Measurements from ENCODE around the gene ABLIM1. TPM values are rescaled to one million over a fixed set of nuclear protein-coding genes. Genes with fewer than 3 reads are reported as not detected.

The ABLIM1 gene
- total RNA-seq, 2 experiments from 2014 or later = 62.3 to 64.1 TPM

DNA sequence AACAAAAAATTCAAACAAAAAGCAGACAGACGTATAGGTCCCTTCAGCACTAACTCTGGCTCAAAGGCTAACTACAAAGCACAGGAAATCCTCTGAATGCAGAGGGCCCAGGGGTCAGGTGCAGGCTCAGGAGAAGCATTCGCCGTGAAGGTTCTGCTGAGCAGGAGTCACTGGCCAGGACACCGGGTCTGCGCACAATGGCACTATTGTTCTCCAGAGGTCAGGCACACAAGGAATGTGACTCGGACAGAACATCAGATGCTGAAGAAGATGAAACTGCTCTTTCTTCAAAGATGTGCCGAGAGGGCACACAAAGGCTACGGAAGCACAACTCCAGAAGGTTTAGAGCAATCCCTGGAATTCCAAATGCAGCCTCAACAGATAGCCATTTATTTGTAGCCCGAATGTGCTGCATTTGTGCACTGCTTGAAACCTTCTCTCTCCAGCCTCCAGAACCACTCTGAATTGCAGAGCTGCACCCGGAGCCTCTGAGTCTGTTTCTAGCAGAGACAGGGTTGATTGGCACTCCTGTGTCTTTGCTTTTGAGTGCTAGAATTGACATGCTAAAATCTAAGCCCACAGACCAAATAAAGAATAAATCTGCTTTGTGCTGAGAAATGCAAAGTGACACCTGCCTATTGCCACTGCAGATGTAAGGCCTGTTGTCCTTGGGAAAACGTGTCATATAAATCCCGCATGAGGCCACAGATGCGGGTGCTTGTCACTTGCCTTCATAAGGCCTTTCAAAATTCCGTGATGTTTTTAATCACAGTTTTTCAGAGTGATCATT, 168.4 kb downstream of the ABLIM1 start:
- CTCF ChIA-PET = interaction anchor here (4.3 kb wide), 1 partner anchor 13 kb away, joined by 13 read pairs; no protein-coding TSS in a partner anchor
- no peak overlapping the region for H3K27ac Mint-ChIP-seq
- H3K4me1 Mint-ChIP-seq (ENCODE audit: low read depth) = peaks cover 51% of the 10 kb centered on the region
- POLR2A ChIA-PET = no interaction called here
- DNase-seq = no peak
- no peak overlapping the region for H3K4me3 Mint-ChIP-seq
- no peaks in the 10 kb centered on the region for H3K27me3 Mint-ChIP-seq (ENCODE audit: low read depth)
- H3K36me3 Mint-ChIP-seq (ENCODE audit: low read depth) = peaks cover 53% of the 10 kb centered on the region
- ATAC-seq = no peak
- H3K9me3 Mint-ChIP-seq (ENCODE audit: insufficient read depth) = peaks cover 5% of the 10 kb centered on the region

DNA sequence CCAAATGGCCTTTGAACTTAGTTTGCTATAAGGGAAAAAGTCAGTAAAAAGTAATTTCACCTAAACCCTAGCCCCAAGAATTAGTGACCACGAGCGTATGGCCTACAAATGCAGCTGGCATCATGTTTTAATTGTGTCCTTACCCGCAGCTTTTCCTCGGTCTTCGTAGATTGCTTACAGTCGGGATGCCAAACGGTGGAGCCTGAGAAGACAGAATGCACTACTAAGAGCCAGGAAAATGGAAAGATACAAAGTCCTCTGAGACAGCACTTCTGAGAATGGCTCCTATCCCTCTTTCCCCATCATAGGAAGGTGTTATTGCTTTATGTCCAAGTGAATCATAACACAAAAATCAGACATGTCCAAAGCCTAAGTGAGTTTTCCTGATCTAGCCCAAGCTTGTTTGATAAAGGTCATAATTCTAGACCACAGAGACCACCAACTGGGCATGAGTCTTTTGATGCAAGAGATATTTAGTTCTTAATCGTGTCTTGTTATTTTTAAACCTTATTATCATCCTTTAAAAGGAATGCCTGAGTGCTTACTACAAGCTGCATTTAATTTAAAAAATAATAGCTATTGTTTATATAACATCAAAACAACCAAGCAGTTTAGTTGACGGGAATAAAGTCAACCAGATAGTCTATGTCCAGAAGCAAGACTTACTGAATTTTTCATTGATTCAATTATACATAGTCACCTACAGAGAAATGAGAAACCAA, 170.1 kb downstream of the ABLIM1 start:
- no peaks in the 10 kb centered on the region for H3K27me3 Mint-ChIP-seq (ENCODE audit: low read depth)
- ChIA-PET CTCF (interaction anchor here (0.9 to 4.4 kb wide), 11 partner anchors 9 to 208 kb away, joined by 3 to 38 read pairs (median 4); no protein-coding TSS in a partner anchor), POLR2A (no interaction called here)
- peaks cover 6% of the 10 kb centered on the region for H3K9me3 Mint-ChIP-seq (ENCODE audit: insufficient read depth)
- ATAC-seq (no peak), DNase-seq (no peak)
- H3K36me3 Mint-ChIP-seq (ENCODE audit: low read depth) = peaks cover 61% of the 10 kb centered on the region
- peaks cover 36% of the 10 kb centered on the region for H3K4me1 Mint-ChIP-seq (ENCODE audit: low read depth)
- H3K4me3 Mint-ChIP-seq = no peak overlapping the region
- H3K27ac Mint-ChIP-seq = no peak overlapping the region

DNA sequence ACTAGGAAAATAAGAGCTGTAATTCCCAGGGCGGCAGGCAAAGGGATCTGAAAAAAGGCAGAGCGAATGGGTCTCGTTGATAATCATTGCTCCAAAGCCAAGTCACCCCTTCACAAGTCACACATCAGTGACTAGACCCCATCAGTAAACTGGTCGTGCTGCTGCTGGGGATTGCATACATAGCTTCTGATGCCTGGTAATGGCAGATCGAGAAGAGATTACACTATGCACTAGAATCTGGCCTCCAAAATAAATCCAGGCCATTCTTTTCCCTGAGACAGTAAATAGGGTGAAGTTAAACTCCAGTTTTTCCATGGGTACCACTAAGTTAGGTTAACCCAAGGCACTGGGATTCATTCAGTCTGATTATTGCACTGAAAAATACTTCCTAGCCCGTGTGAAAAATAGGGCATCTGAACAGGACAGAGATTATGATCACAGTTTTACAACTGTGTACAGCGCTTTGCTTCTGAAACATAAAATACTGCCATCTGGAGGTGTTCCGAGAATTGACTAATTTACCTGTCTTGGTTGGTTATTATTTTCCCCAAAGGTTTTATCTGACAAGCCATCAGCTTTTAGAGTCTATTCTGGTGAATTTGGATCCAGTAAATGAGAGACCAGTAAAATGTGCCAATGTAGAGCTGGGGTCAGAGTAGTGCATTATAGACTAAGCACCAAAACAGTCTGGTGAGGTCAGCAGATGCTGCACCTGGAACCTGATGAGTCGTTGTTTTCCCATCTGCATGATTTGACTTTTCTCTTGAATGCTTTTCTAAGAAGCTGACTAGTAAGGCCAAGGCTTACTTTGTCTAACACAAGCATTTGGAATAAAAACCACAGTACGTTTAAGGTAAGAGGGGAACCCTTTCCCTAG, 170.9 kb downstream of the ABLIM1 start:
- no peaks in the 10 kb centered on the region for H3K27me3 Mint-ChIP-seq (ENCODE audit: low read depth)
- H3K36me3 Mint-ChIP-seq (ENCODE audit: low read depth) = peaks cover 58% of the 10 kb centered on the region
- ChIA-PET POLR2A (no interaction called here), CTCF (interaction anchor here (0.8 to 4.4 kb wide), 14 partner anchors 10 to 209 kb away, joined by 3 to 38 read pairs (median 4); no protein-coding TSS in a partner anchor)
- H3K4me1 Mint-ChIP-seq (ENCODE audit: low read depth) = peaks cover 28% of the 10 kb centered on the region
- DNase-seq (no peak), ATAC-seq (no peak)
- H3K9me3 Mint-ChIP-seq (ENCODE audit: insufficient read depth) = peaks cover 6% of the 10 kb centered on the region
- no peak overlapping the region for H3K4me3 Mint-ChIP-seq
- no peak overlapping the region for H3K27ac Mint-ChIP-seq

DNA sequence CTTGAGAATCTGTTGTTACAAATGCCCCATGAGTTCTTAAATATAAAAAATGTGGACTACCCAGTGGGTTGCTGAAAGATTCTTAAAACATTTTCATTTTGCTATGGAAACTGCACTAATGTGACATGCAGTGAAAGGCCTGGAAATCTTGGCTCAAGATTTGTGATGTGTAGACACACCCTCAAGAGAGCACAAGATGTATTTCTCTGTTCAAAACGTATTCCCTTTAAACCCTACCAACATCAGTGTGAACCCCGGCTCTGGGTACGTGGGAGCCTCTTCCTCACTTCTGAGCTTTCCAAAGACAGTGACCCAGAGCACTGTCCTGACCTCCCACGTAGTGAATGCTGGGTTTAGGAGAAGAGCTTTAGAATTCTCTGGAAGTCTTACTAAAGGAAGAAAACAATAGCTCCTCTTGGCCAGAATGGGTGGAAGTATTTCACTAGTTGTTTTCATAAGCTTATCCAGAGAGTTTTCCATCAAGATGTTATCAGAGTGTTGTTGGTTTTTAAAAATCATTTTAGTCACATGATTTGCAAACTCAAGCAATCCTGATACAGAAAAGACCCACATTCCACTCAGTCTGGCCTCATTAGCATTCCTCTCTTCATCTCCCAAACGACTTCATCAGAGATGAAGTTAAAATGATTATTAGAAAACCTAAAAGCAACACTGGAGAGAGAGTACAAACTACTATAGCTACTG, 172.2 kb downstream of the ABLIM1 start:
- H3K4me3 Mint-ChIP-seq = no peak overlapping the region
- no peak for ATAC-seq
- H3K4me1 Mint-ChIP-seq (ENCODE audit: low read depth) = peaks cover 17% of the 10 kb centered on the region
- no peak overlapping the region for H3K27ac Mint-ChIP-seq
- peaks cover 60% of the 10 kb centered on the region for H3K36me3 Mint-ChIP-seq (ENCODE audit: low read depth)
- CTCF ChIA-PET = interaction anchor here (0.9 to 4.4 kb wide), 7 partner anchors 9 to 182 kb away, joined by 3 to 38 read pairs (median 11); no protein-coding TSS in a partner anchor
- DNase-seq = no peak
- no peaks in the 10 kb centered on the region for H3K27me3 Mint-ChIP-seq (ENCODE audit: low read depth)
- POLR2A ChIA-PET = interaction anchor here (0.6 kb wide), 1 partner anchor 101 kb away, joined by 3 read pairs; no protein-coding TSS in a partner anchor
- peaks cover 6% of the 10 kb centered on the region for H3K9me3 Mint-ChIP-seq (ENCODE audit: insufficient read depth)

DNA sequence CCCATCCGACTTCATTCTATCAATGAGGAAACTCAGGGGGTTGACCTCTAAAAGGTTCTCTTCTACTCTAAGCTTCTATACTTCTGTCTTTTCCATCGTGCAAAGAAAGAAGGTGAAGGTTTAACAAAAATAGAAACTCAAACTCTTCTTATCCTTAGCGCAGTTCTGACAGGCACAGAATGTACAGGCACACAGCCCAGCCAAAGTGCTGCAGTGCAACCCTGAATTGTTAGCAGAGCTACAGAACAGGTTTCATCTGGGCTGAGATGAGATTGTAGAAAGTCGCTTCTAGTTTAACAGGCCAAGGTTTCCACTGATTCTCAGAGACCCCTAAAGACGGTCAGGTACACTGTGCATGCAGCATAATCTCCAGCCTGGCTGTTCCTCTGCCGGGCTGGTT, 174.5 kb downstream of the ABLIM1 start:
- DNase-seq (no peak), ATAC-seq (no peak)
- Mint-ChIP-seq H3K27ac (no peak overlapping the region), H3K36me3 (ENCODE audit: low read depth) (peaks cover 52% of the 10 kb centered on the region), H3K4me1 (ENCODE audit: low read depth) (peaks cover 11% of the 10 kb centered on the region), H3K27me3 (ENCODE audit: low read depth) (no peaks in the 10 kb centered on the region), H3K9me3 (ENCODE audit: insufficient read depth) (peaks cover 6% of the 10 kb centered on the region), H3K4me3 (no peak overlapping the region)
- POLR2A ChIA-PET = no interaction called here
- CTCF ChIA-PET = interaction anchor here (5.7 kb wide), 1 partner anchor 13 kb away, joined by 34 read pairs; no protein-coding TSS in a partner anchor

DNA sequence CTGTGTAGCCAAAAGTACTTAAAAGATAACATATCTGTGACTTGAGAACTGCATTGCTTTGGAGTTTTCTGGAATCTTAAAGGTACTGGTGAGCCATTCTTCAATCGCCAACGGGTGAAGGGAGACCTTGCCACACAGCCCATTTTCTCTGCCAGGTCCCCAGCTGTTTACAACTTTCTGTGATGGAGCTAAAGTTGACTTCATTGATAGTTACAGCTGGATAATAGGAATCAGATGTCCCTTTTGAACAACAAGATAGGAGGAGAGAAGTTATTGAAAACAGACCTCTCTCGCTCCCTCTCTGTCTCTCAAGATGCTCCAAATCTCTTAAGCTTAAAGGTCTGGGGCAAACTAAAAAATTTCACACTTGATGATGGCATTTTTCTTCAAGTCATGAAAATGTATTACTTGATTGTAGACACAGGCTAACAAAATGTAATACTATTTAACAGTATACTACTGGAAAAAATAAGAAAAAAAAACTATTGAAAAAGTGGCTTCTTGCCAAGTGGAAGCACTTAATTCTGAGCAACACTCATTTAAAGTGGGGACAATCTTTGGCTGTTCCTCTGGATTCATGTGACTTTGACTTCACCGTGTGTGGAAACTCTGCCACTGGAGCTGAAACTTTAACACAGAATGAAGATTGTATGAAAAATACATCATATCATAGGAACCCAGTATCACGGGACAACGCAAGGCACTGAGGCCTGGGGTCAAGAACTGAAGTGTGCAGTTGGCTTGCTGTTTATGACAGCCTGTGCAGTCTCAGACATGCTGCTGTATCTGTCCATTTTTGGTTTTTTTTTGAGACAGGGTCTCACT, 175.4 kb downstream of the ABLIM1 start:
- DNase-seq (no peak), ATAC-seq (no peak)
- POLR2A ChIA-PET = no interaction called here

DNA sequence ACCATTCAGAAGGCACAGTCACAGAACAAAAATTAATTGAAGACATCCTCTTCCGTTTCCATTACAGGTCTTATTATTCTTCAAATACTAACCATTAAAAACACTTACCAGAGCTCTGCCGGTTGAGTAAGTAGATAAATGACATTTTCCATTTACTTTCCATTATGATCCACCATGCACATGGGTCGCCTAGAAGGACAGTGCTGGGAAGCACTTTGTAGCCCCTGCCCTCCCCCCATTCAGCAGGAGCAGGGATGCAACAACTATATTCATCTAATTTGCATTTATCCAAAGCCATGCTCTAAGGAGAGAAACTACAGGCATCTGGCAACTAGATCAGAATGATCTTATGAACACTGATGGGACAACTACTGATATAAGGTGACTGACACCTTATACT, 177.0 kb downstream of the ABLIM1 start:
- Mint-ChIP-seq H3K27ac (no peak overlapping the region), H3K4me3 (no peak overlapping the region), H3K4me1 (ENCODE audit: low read depth) (peaks cover 4% of the 10 kb centered on the region), H3K27me3 (ENCODE audit: low read depth) (no peaks in the 10 kb centered on the region), H3K36me3 (ENCODE audit: low read depth) (peaks cover 37% of the 10 kb centered on the region), H3K9me3 (ENCODE audit: insufficient read depth) (peaks cover 6% of the 10 kb centered on the region)
- POLR2A ChIA-PET = no interaction called here
- DNase-seq (no peak), ATAC-seq (no peak)
- CTCF ChIA-PET = interaction anchor here (1.9 to 5.7 kb wide), 2 partner anchors 11 to 177 kb away, joined by 9 to 34 read pairs; no protein-coding TSS in a partner anchor

More for the DNA sequence above, 175.4 kb downstream of the ABLIM1 start:
- no peak overlapping the region for H3K4me3 Mint-ChIP-seq
- no peak overlapping the region for H3K27ac Mint-ChIP-seq
- peaks cover 51% of the 10 kb centered on the region for H3K36me3 Mint-ChIP-seq (ENCODE audit: low read depth)
- peaks cover 6% of the 10 kb centered on the region for H3K9me3 Mint-ChIP-seq (ENCODE audit: insufficient read depth)
- peaks cover 7% of the 10 kb centered on the region for H3K4me1 Mint-ChIP-seq (ENCODE audit: low read depth)
- CTCF ChIA-PET = interaction anchor here (0.6 to 5.7 kb wide), 8 partner anchors 8 to 1764 kb away, joined by 3 to 34 read pairs (median 3); no protein-coding TSS in a partner anchor
- no peaks in the 10 kb centered on the region for H3K27me3 Mint-ChIP-seq (ENCODE audit: low read depth)

DNA sequence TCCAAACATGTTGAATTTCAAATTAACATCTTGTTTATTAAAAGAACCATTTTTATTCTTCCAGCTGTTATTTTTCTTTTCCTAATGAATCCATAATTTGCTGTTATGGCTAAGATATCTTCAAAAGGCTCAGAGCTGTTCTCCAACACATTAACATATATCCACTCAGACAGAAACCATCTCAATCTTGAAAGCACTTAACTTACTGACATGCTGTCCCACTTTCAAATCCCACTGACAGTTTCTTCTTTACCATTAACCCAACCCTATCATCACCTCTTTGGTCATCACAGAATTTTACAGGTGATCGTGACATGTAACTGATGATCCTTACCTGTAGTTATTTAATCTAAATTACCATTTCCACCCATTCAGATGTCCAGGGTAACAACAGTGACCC, 178.2 kb downstream of the ABLIM1 start:
- Mint-ChIP-seq H3K9me3 (ENCODE audit: insufficient read depth) (peaks cover 3% of the 10 kb centered on the region), H3K27me3 (ENCODE audit: low read depth) (no peaks in the 10 kb centered on the region), H3K36me3 (ENCODE audit: low read depth) (peaks cover 26% of the 10 kb centered on the region), H3K4me3 (no peak overlapping the region), H3K27ac (no peak overlapping the region), H3K4me1 (ENCODE audit: low read depth) (peaks cover 4% of the 10 kb centered on the region)
- ChIA-PET POLR2A (no interaction called here), CTCF (interaction anchor here (5.7 kb wide), 1 partner anchor 9 kb away, joined by 34 read pairs; no protein-coding TSS in a partner anchor)
- ATAC-seq = no peak
- DNase-seq = no peak

DNA sequence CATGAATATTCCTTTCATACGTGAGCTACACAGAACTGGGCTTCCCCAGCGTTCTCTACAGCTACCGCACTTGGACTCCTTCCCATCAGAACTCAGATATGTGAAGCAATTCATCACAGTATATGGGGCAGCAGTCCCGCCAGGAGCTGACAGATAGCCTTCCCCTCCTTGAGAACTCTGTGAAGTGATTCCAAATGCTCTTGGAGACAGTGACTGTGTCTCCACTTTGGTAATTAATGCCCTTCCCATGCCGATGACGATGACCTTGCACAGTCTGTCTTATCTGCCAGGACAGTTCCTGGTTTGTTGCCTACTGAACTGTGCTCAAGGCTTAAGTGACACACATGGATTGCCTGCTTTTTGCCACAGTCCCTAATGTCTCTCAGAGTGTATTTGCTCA, 178.8 kb downstream of the ABLIM1 start:
- ChIA-PET CTCF (interaction anchor here (5.7 kb wide), 1 partner anchor 9 kb away, joined by 34 read pairs; no protein-coding TSS in a partner anchor), POLR2A (no interaction called here)
- ATAC-seq (no peak), DNase-seq (no peak)
- Mint-ChIP-seq H3K9me3 (ENCODE audit: insufficient read depth) (no peaks in the 10 kb centered on the region), H3K27me3 (ENCODE audit: low read depth) (no peaks in the 10 kb centered on the region), H3K27ac (no peak overlapping the region), H3K4me3 (no peak overlapping the region), H3K4me1 (ENCODE audit: low read depth) (peaks cover 4% of the 10 kb centered on the region), H3K36me3 (ENCODE audit: low read depth) (peaks cover 22% of the 10 kb centered on the region)

DNA sequence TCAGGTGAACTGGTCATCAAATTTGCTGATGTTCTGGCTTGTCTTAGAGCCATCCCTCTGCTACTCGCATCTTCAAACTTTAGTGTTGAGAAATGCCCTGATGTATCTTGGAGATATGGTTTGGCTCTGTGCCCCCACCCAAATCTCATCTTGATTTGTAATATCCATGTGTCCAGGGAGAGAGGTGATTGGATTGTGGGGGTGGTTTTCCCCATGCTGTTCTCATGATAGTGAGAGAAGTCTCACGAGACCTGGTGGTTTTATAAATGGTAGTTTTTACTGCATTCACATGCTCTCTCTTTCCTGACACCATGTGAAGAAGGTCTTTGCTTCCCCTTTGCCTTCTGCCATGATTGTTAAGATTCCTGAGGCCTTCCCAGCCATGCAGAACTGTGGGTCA, 179.8 kb downstream of the ABLIM1 start:
- CTCF ChIA-PET = no interaction called here

More for the DNA sequence above, 179.8 kb downstream of the ABLIM1 start:
- Mint-ChIP-seq H3K4me1 (ENCODE audit: low read depth) (peaks cover 4% of the 10 kb centered on the region), H3K27me3 (ENCODE audit: low read depth) (no peaks in the 10 kb centered on the region), H3K4me3 (no peak overlapping the region), H3K27ac (no peak overlapping the region), H3K36me3 (ENCODE audit: low read depth) (peaks cover 16% of the 10 kb centered on the region), H3K9me3 (ENCODE audit: insufficient read depth) (no peaks in the 10 kb centered on the region)
- no peak for ATAC-seq
- POLR2A ChIA-PET = no interaction called here
- no peak for DNase-seq

Data from activated CD8-positive, alpha-beta T cell treated with anti-CD3 and anti-CD28 coated beads, Interleukin-2, amount 10 ng/mL, durations not matched to agents 7 days and 5 days (primary cell).